HEK293 (cell line): ENCODE results near the gene BLOC1S6.

Source experiments
- ZNF24 ChIP-seq: fragments of 450-650 bp; formaldehyde crosslinking; IDR thresholded peaks from 2 replicates; pipeline ENCODE4 v1.5.1; 2016; ENCODE audit warnings: missing biosample characterization, missing genetic modification characterization
- ZNF423 ChIP-seq: fragments of 450-650 bp; formaldehyde crosslinking; IDR thresholded peaks from 2 replicates; pipeline ENCODE4 v1.5.1; 2016; ENCODE audit warnings: missing biosample characterization, missing genetic modification characterization
- TF ChIP-seq, protein P1 (sequence below): fragments of 450-650 bp; formaldehyde crosslinking; IDR thresholded peaks from 2 replicates; pipeline ENCODE4 v1.5.1; 2016; ENCODE audit warnings: missing biosample characterization, missing genetic modification characterization
- TF ChIP-seq, protein P2 (sequence below): fragments of 450-650 bp; formaldehyde crosslinking; IDR thresholded peaks from 2 replicates; pipeline ENCODE4 v1.5.1; 2016; ENCODE audit warnings: missing biosample characterization, missing genetic modification characterization
- TF ChIP-seq, protein P3 (sequence below): fragments of 450-650 bp; formaldehyde crosslinking; IDR thresholded peaks from 2 replicates; pipeline ENCODE4 v1.5.1; 2017; ENCODE audit warnings: missing biosample characterization, missing genetic modification characterization

DNA sequence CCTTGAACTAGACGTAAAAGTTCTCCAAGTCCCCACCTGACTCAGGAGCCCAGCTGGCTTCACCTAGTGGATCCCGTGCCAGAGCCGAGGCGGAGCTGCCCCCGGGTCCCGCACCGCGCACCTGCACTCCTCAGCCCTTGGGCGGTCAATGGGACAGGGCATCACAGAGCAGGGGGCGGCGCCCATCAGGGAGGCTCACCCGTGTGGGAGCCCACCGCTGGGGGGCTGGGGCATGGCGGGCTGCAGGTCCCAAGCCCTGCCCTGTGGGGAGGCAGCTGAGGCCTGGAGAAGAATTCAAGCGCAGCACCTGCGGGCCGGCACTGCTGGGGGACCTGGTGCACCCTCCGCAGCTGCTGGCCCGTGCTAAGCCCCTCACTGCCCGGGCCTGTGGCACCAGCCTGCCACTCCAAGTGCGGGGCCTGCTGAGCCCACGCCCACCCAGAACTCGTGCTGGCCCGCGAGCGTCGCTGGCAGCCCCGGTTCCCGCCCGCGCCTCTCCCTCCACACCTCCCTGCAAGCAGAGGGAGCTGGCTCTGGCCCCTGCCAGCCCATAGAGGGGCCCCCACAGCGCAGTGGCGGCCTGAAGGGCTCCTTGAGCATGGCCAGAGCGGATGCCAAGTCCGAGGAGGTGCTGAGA is 63.8 kb downstream of the BLOC1S6 start:
- TF ChIP-seq ZNF24 (tag by site-specific recombination) (no peak), ZNF423 (tag by site-specific recombination) (no peak)
- TF ChIP-seq, protein P1, sequence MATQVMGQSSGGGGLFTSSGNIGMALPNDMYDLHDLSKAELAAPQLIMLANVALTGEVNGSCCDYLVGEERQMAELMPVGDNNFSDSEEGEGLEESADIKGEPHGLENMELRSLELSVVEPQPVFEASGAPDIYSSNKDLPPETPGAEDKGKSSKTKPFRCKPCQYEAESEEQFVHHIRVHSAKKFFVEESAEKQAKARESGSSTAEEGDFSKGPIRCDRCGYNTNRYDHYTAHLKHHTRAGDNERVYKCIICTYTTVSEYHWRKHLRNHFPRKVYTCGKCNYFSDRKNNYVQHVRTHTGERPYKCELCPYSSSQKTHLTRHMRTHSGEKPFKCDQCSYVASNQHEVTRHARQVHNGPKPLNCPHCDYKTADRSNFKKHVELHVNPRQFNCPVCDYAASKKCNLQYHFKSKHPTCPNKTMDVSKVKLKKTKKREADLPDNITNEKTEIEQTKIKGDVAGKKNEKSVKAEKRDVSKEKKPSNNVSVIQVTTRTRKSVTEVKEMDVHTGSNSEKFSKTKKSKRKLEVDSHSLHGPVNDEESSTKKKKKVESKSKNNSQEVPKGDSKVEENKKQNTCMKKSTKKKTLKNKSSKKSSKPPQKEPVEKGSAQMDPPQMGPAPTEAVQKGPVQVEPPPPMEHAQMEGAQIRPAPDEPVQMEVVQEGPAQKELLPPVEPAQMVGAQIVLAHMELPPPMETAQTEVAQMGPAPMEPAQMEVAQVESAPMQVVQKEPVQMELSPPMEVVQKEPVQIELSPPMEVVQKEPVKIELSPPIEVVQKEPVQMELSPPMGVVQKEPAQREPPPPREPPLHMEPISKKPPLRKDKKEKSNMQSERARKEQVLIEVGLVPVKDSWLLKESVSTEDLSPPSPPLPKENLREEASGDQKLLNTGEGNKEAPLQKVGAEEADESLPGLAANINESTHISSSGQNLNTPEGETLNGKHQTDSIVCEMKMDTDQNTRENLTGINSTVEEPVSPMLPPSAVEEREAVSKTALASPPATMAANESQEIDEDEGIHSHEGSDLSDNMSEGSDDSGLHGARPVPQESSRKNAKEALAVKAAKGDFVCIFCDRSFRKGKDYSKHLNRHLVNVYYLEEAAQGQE, result no peak
- TF ChIP-seq, protein P2, sequence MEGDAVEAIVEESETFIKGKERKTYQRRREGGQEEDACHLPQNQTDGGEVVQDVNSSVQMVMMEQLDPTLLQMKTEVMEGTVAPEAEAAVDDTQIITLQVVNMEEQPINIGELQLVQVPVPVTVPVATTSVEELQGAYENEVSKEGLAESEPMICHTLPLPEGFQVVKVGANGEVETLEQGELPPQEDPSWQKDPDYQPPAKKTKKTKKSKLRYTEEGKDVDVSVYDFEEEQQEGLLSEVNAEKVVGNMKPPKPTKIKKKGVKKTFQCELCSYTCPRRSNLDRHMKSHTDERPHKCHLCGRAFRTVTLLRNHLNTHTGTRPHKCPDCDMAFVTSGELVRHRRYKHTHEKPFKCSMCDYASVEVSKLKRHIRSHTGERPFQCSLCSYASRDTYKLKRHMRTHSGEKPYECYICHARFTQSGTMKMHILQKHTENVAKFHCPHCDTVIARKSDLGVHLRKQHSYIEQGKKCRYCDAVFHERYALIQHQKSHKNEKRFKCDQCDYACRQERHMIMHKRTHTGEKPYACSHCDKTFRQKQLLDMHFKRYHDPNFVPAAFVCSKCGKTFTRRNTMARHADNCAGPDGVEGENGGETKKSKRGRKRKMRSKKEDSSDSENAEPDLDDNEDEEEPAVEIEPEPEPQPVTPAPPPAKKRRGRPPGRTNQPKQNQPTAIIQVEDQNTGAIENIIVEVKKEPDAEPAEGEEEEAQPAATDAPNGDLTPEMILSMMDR (tag by site-specific recombination), result no peak
- TF ChIP-seq, protein P3, sequence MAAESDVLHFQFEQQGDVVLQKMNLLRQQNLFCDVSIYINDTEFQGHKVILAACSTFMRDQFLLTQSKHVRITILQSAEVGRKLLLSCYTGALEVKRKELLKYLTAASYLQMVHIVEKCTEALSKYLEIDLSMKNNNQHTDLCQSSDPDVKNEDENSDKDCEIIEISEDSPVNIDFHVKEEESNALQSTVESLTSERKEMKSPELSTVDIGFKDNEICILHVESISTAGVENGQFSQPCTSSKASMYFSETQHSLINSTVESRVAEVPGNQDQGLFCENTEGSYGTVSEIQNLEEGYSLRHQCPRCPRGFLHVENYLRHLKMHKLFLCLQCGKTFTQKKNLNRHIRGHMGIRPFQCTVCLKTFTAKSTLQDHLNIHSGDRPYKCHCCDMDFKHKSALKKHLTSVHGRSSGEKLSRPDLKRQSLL (tag by site-specific recombination), result no peak
